ENCODE measurements around the gene IFNA13. TPM values are rescaled to one million over a fixed set of nuclear protein-coding genes. Genes with fewer than 3 reads are reported as not detected.

Gene IFNA13
- total RNA-seq (2022; extraction: Qiagen RNA extraction; ENCODE audit: low read depth), result not detected in 5 replicates

DNA sequence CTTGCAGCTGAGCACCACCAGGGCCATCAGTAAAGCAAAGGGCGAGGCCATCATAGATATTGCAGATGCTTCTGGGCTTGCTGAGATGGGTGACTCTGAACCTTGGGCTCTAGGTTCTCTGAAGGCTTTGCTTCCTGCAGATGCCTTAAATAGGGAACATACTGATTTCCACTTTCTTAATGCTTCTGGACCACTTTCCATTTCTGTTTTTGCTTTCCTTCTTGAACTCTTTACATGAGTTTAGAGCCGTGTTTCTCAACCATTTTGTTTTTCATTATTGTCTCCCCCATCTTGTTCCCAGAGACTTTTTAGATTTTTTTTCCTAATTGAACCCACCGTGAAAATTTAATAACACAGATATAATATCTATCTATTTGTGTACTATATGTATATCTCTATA, at the start of gene IFNA13:
Gene IFNA13 (minus strand): TSS at position 101 of the 400 bp plus-strand sequence. CDS start 47 bp downstream, at position 54.

GRCh38 chr9:21408817-21409216, 41.0 kb upstream of the IFNA13 start, which contains the start of gene IFNA8:
TSS of gene IFNA8 (plus strand) at chr9:21409117. CDS start at chr9:21409177, 60 bp downstream.

DNA sequence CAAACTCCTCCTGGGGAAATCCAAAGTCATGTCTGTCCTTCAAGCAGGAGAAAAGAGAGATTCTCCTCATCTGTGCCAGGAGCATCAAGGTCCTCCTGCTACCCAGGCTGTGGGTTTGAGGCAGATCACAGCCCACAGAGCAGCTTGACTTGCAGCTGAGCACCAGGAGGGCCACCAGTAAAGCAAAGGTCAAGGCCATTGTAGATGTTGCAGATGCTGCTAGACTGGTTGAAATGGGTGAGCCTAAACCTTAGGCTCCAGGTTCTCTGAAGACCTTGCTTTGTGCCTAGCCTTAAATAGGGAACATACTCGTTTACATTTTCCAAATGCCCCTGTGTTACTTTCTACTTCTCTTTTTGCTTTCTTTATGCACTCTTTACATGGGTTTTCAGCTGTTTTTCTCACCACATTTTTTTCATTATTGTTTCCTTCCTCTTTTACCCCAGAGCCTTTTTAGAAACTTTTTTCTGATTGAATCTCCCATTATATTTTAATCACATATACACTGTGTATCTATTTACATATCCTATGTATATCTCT, 17.3 kb upstream of the IFNA13 start, which contains the start of gene IFNA2:
Gene IFNA2 (minus strand): TSS at position 268 of the 540 bp plus-strand sequence. CDS start 69 bp downstream, at position 199.

GRCh38 chr9:21350787-21351186, 17.1 kb downstream of the IFNA13 start, which contains the start of gene IFNA6:
TSS of gene IFNA6 (minus strand) at chr9:21350887. CDS start at chr9:21350887, 0 bp downstream.

DNA sequence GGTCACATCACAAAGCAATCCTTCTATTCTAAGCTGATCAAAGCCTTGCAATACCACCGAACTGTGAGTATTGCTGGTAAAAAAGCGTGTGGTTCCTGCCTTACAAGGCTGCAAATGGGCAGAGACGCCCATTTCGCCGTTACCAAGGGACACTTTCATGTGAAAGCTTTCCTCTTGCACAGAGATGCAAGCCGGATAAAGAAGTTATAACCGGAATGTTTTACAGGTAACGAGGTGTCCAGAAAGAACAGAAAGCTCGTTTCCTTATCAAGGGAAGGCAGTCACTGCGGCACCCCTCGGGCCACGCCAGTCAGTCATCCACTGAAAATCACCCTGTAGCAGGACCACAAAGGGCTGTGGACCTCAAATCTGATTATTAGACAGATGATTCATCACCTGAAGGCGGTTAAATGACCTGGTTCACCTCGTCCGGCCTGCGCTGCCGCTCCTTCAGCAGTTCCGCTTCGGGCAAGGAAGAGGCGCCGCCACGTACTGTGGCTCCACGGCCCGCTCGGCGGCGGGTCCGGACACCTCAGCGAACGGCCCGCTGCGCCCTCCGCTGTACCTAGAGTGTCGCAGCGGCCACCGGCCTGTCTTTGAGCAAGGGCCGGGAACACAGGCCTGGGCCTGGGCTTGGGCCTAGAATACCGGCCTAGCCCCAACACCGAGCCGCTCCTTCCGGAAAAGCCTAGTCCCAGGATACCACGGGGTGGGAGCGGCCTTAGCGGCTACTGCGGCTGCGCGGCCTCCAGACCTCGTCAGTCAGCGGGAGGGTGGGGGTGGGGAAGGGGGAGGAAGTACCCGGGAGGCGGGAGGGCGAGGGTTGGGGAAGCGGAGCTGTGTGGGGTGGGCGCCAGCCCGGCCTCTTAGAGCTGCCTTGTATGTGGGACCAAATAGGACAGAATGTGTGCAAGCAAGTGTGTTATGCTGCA, 32.9 kb downstream of the IFNA13 start, which contains the start of gene KLHL9:
Gene KLHL9 (minus strand): TSS at position 704 of the 932 bp plus-strand sequence. CDS start 545 bp downstream, at position 159.

Other genes with a start within 250 kb of the IFNA13 start
- gene IFNW1, start 226.2 kb downstream of the IFNA13 start, total RNA-seq (2022; extraction: Qiagen RNA extraction; ENCODE audit: low read depth), result not detected in 5 replicates
- gene IFNA21, start 201.4 kb downstream of the IFNA13 start, total RNA-seq (2022; extraction: Qiagen RNA extraction; ENCODE audit: low read depth), result not detected in 5 replicates
- gene IFNA4, start 180.5 kb downstream of the IFNA13 start, total RNA-seq (2022; extraction: Qiagen RNA extraction; ENCODE audit: low read depth), result not detected in 5 replicates
- not detected in 5 replicates for gene IFNA7, start 165.9 kb downstream of the IFNA13 start, total RNA-seq (2022; extraction: Qiagen RNA extraction; ENCODE audit: low read depth)
- not detected in 5 replicates for gene IFNA10, start 160.9 kb downstream of the IFNA13 start, total RNA-seq (2022; extraction: Qiagen RNA extraction; ENCODE audit: low read depth)
- not detected in 5 replicates for gene IFNA16, start 150.7 kb downstream of the IFNA13 start, total RNA-seq (2022; extraction: Qiagen RNA extraction; ENCODE audit: low read depth)
- gene IFNA17, start 139.8 kb downstream of the IFNA13 start, total RNA-seq (2022; extraction: Qiagen RNA extraction; ENCODE audit: low read depth), result not detected in 5 replicates
- not detected in 5 replicates for gene IFNA14, start 128.1 kb downstream of the IFNA13 start, total RNA-seq (2022; extraction: Qiagen RNA extraction; ENCODE audit: low read depth)
- gene IFNA5, start 62.7 kb downstream of the IFNA13 start, total RNA-seq (2022; extraction: Qiagen RNA extraction; ENCODE audit: low read depth), result not detected in 5 replicates
- 14.4 to 18.7 TPM (median 16.7 TPM) in 5 replicates for gene KLHL9, start 32.7 kb downstream of the IFNA13 start, total RNA-seq (2022; extraction: Qiagen RNA extraction; ENCODE audit: low read depth)
- not detected in 5 replicates for gene IFNA6, start 17.2 kb downstream of the IFNA13 start, total RNA-seq (2022; extraction: Qiagen RNA extraction; ENCODE audit: low read depth)
- not detected in 5 replicates for gene IFNA2, start 17.3 kb upstream of the IFNA13 start, total RNA-seq (2022; extraction: Qiagen RNA extraction; ENCODE audit: low read depth)
- gene IFNA8, start 41.1 kb upstream of the IFNA13 start, total RNA-seq (2022; extraction: Qiagen RNA extraction; ENCODE audit: low read depth), result not detected in 5 replicates
- gene IFNA1, start 72.4 kb upstream of the IFNA13 start, total RNA-seq (2022; extraction: Qiagen RNA extraction; ENCODE audit: low read depth), result not detected in 5 replicates
- gene IFNE, start 114.3 kb upstream of the IFNA13 start, total RNA-seq (2022; extraction: Qiagen RNA extraction; ENCODE audit: low read depth), result 1.6 to 3.3 TPM (median 2.3 TPM) in 5 replicates

Data from A549 treated with CpdA at 1 μM for 4 hours (cell line).